HG02870 (cell line): Measurements from ENCODE around the gene VPS9D1.

Source experiments
- ATAC-seq: cut with Tn5 transposase; IDR thresholded peaks from one replicate; pipeline ENCODE4 v1.9.1; 2021; ENCODE audit warnings: mild to moderate bottlenecking, moderate library complexity; ENCODE audit not compliant: unreplicated experiment

VPS9D1 gene, protein sequence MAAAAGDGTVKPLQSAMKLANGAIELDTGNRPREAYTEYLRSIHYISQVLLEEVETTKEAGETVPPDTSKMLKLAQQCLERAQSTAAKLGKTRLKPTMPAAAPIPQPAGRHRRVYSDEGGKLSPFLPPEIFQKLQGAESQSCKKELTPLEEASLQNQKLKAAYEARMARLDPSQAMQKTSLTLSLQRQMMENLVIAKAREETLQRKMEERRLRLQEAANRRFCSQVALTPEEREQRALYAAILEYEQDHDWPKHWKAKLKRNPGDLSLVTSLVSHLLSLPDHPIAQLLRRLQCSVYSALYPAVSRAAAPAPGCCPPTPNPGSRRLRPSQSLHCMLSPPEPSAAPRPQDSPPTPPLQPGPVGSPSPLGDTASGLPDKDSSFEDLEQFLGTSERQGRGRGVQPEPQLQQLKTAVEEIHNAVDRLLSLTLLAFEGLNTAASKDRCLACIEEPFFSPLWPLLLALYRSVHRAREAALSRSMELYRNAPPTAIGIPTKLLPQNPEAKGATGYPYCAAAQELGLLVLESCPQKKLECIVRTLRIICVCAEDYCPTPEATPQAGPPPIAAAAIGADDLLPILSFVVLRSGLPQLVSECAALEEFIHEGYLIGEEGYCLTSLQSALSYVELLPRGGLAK

GRCh38 chr16:89720813-89721545 lies at the start of gene VPS9D1, which contains the start of gene ZNF276:
VPS9D1 (minus strand) TSS chr16:89720898; CDS start chr16:89720861, 37 bp downstream.
ZNF276 (plus strand) TSS chr16:89721537; CDS start chr16:89721641, 104 bp downstream.
- ATAC-seq: peak; percentile 52

- ATAC-seq: no peak
Observed at GRCh38 chr16:89770367-89770766, 49.7 kb upstream of the VPS9D1 start.

DNA sequence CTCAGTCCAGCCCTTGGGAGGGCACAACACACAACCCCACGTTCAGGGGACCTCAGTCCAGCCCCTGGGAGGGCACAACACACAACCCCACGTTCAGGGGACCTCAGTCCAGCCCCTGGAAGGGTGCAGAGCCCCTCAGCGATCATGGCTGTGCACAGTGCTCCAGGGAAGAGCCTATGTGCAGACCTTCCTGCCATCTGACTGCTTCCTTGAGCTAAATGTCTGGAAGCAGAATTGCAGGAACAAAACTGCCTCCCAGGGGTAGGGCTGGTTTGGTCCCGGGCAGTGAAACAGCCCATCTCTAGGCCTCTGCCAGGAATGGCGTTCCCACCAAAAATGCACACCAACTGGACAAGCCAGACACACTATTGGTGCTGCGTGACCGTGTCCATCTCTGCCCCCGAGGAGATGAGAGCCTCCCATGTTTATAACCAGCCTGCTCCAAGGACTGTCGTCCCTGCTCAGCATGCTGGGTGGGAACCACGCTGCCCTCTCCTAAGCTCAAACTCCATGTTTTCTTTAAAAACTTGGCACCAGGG lies 44.7 kb upstream of the VPS9D1 start:
- no peak for ATAC-seq

DNA sequence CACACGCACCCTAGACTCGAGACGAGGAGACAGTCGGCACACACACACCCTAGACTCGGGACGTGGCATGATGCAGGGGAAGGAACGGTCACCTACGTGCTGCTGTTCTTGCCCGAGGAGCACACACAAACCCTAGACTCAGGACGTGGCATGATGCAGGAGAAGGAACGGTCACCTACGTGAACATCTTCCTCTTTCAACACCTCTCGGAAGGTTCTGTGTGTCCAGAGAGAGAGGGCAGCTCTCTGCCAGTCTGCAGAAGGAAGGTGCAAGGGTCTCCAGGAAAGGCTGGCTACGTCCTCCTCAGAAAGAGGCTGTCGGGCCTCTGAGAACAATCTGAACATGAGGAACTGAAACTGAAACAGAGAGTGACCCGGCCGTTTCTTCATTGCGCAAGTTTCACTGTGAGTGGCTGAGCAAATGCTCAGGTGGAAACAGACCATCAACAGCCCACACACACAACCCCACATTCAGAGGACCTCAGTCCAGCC lies 44.1 kb upstream of the VPS9D1 start:
- ATAC-seq: peak; percentile 78

DNA sequence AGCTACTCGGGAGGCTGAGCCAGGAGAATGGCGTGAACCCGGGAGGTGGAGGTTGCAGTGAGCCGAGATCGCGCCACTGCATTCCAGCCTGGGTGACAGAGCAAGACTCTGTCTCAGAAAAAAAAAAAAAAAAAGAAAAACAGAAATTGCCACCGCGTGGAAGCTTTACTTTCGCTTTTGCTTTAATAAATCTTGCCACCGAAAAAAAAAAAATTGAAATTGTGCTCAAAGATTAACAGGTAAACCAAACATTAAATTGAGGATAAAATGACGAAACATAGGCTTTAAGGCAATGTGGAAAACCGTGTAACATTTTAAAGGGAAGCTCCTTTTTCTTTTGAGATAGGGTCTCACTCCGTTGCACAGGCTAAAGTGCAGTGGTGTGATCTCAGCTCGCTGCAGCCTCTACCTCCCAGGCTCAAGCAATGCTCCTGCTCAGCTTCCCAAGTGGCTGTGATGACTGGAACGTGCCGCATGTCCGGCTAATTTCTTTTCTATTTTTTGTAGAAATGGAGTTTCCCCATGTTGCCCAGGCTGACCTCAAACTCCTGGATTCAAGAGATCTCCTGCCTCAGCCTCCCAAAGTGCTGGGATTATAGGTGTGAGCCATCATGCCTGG lies 40.7 kb upstream of the VPS9D1 start:
- no peak for ATAC-seq

DNA sequence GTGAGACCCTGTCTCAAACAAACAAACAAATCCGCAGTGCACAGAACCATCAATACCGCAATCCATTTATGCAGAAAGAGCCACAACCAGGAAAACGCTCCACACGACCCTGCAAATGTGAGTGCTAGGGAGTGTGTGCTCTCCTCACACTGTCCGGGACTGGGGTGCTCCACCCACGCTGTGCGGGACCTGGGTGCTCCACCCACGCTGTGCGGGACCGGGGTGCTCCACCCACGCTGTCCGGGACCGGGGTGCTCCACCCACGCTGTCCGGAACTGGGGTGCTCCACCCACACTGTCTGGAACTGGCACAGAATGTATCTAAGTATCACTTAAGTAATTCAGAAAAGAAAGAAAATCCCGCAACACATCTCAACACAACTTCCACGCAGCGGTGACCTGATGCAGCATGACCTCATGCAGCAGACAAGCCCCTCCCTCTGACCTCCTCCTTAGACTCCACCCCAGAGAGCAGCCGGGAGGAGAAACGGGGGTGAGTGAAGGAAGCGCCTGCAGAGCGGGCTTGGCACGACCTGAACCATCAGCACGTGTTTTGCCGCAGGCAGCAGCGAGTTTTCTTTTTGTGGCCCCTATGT lies 39.1 kb upstream of the VPS9D1 start:
- ATAC-seq: no peak

GRCh38 chr16:89749637-89750036 lies 28.9 kb upstream of the VPS9D1 start:
- no peak for ATAC-seq

DNA sequence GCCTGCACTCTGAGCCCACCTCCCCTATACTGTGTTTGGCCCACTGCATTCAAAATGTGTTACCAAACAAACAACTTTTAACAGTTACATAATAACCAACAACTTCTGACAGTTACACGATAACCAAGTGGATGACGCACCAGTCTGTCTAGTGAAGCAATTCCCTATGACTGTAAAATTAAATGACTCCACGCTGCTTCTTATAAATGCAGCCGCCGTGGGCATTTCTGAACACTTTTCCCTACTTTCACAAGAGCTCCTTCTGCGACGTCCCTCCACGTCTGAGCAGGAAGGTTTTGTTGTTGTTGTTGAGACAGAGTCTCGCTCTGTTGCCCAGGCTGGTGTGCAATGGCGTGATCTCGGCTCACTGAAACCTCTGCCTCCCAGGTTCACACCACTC lies 28.2 kb upstream of the VPS9D1 start:
- no peak for ATAC-seq

- ATAC-seq: no peak
Observed at GRCh38 chr16:89748076-89748475, 27.4 kb upstream of the VPS9D1 start.

- no peak for ATAC-seq
Observed at GRCh38 chr16:89746043-89746442, 25.3 kb upstream of the VPS9D1 start.

DNA sequence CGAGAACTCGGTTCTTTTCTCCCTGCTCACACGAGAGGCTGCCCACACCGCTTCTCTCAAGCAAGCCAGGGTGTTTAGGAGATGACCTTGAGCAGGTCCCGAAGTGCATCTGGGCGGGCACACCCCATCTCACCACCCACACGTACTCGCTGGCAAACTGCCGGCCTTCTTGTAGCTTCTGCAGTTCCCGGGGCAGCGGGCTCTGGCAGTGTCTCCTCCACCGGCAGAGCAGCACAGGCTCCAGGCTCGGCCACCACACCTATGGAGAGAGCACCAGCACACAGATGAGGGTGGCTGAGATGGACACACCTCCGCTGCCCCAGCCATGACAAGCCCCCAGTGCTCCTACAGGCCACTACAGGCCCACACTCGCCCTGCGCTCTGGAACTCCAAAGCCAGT lies 24.1 kb upstream of the VPS9D1 start:
- no peak for ATAC-seq

DNA sequence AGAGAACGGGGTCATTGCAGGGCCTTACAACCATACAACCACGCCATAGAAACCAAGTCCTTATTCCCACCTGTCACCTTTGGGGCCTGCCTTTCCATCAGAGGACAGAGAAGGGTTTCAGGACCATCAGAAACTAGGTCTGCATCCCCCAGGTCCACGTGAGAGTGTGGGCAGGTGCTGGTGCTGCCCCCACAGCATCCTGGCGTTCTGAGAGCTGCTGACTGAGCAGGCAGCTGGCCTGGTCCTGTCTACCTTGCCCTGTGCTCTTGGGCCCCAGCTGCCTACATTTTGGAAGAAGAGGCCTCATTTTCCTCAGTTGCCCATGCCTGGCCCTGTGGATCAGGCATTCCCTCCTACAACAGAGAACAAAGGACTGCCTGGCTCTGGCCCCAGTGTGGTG lies 22.2 kb upstream of the VPS9D1 start:
- no peak for ATAC-seq

DNA sequence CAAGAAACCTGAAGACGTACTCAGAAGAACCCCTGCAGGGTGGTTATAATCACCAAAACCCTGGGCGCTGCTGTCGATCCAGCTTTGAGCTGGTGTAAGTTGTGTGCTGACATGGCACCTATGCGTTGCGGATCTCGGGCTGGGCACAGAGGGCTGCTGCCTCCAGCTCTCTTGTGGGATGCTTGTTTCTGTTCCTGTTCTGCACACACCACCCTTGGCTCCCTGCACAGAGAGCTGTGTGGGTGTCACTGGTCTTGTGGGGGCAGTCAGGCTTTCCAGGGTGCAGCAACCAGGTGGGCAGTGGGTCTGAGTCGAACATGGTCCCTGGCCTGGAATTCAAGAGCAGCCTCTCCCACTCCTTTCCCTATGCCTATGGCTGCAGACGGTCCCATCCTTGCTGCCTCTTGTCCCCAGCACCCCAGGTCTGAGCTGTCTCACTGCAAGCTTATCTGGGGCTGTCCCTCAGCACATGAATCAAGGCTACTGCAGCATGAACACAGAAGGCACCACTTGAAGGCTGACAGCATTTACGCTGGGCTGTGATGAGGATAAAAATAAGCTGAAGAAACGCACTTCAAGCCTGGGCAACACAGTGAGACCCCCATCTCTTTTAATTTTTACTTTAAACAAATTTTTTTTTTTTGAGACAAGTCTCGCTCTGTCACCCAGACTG lies 20.8 kb upstream of the VPS9D1 start:
- no peak for ATAC-seq

GRCh38 chr16:89739383-89739782 lies 18.7 kb upstream of the VPS9D1 start:
- ATAC-seq: no peak

DNA sequence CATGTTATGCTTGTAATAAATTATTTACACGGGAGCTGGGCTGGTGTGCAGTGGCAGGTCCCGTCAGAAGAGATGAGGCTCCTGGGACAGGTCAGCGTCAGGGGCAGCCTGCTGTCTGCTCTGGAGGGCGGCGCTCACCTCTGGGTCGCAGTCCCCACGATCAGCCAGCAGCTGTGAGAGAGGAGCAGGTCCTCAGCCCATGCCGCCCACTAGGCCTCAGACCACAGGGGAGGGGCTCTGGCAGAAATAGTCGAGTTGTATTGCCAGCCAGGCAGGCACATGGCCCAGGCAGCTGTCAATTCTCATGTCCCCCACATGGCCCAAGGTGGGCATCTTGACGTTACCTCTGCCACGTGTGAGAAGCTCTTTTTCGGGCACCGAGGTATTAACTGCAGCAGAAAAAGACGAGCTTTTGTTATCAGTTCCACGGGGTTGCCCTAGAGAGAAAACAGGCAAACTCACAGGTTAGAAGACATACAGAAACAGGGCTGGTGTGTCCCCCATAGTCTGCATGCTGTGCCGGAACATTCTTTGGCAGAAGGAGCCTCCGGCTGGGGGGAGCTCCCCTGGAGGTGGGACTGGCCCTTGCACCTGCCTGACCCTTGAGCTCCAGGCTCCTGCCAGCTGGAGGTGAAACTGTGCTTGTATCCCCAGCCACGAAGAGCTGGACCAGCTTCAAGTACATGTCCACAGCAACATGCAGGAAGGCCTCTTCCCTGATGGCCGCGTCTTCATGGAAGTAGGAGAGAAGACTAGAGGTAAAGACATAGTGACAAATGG lies 18.0 kb upstream of the VPS9D1 start:
- no peak for ATAC-seq

DNA sequence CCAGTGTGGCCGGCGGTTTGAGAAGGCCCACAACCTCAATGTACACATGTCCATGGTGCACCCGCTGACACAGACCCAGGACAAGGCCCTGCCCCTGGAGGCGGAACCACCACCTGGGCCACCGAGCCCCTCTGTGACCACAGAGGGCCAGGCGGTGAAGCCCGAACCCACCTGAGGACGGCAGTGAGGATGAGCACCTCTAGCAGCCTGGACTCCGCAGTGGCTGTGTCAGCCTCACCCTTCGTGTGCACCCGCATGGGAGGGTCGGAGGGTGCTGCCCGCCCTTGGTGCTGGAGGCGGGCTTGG lies 17.3 kb upstream of the VPS9D1 start:
- ATAC-seq: no peak

DNA sequence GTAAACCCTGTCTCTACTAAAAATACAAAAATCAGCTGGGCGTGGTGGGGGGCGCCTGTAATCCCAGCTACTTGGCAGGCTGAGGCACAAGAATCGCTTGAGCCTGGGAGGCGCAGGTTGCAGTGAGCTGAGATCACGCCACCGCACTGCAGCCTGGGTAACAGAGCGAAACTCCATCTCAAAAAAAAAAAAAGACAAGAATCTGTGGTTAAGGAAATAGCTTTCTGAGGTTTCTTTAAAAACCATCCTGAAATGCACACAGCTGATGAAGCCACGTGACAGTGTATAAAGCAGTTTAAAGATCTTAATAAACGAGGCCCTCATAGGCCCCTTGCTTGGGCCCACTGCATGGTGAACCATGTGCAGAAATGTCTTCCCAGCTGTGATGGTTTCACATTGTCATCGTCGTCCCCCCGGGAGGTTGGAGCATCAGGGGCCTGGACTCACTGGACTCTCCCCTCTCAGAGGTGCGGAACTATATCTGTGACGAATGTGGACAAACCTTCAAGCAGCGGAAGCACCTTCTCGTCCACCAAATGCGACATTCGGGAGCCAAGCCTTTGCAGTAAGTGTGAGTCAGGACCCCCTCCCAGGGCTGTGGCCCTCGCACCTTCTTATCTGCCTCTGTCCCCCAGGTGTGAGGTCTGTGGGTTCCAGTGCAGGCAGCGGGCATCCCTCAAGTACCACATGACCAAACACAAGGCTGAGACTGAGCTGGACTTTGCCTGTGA lies 16.8 kb upstream of the VPS9D1 start:
- no peak for ATAC-seq

GRCh38 chr16:89736554-89736953 lies 15.9 kb upstream of the VPS9D1 start:
- no peak for ATAC-seq

GRCh38 chr16:89733792-89734191 lies 13.1 kb upstream of the VPS9D1 start:
- no peak for ATAC-seq
